Liver (tissue), 3 donors: ENCODE measurements around the gene FGFBP2.

ENCODE experiments used
- FOXA1 ChIP-seq: IDR thresholded peaks from 2 replicates; pipeline ENCODE4 v1.6.1; 2016; ENCODE audit warnings: antibody characterized with exemption
- GABPA ChIP-seq, 2 donors: IDR thresholded peaks in 1 of 2; conservative IDR thresholded peaks in 1 of 2; 2 replicates each; pipeline ENCODE4 v1.6.1; 2016; ENCODE audit warnings: antibody characterized with exemption in 2 of 2, mild to moderate bottlenecking in 1 of 2, moderate library complexity in 1 of 2
- JUND ChIP-seq, 2 donors: IDR thresholded peaks; 2 replicates each; pipeline ENCODE4 v1.6.1; 2016; ENCODE audit warnings: antibody characterized with exemption in 2 of 2
- TF ChIP-seq, protein P1 (sequence below): fragments of 150-350 bp; IDR thresholded peaks from 2 replicates; pipeline ENCODE4 v1.5.1; 2017; ENCODE audit warnings: improper control_type of control experiment, low read depth, low read length; ENCODE audit not compliant: missing input control
- donor health status: healthy.
- donor health status: healthy.

DNA sequence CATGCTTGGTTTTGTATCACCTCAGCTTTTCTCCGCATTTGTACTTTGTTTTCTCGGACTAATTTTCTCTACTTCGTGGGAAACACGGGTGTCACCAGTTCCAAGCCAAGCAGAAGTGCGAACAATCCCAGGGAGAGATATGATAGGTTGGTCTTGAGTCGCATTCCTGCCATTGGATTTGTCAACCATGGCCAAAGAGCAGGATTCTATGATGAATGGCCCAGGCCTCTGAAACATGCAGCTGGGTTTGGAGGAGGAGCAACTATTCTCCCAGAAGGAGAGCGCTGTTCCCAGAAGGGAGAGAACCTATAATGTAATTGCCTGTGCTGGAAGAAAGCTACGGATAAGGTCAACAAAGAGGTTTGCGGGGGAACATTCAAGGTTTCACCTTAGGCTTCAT, 14.1 kb downstream of the FGFBP2 start:
- TF ChIP-seq, protein P1, sequence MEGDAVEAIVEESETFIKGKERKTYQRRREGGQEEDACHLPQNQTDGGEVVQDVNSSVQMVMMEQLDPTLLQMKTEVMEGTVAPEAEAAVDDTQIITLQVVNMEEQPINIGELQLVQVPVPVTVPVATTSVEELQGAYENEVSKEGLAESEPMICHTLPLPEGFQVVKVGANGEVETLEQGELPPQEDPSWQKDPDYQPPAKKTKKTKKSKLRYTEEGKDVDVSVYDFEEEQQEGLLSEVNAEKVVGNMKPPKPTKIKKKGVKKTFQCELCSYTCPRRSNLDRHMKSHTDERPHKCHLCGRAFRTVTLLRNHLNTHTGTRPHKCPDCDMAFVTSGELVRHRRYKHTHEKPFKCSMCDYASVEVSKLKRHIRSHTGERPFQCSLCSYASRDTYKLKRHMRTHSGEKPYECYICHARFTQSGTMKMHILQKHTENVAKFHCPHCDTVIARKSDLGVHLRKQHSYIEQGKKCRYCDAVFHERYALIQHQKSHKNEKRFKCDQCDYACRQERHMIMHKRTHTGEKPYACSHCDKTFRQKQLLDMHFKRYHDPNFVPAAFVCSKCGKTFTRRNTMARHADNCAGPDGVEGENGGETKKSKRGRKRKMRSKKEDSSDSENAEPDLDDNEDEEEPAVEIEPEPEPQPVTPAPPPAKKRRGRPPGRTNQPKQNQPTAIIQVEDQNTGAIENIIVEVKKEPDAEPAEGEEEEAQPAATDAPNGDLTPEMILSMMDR: no peak
- TF ChIP-seq FOXA1 (no peak), GABPA (IDR thresholded peaks at IDR 0.05 in 1 of 2, conservative IDR thresholded peaks at IDR 0.05 in 1 of 2) (no peak), JUND (IDR thresholded peaks at IDR 0.05) (no peak)
